ENCODE measurements around the gene MBD3L2B.

MBD3L2B gene

GRCh38 chr19:7010722-7011593 lies 10.3 kb downstream of the MBD3L2B start:
- no peak for DNase-seq (ENCODE audit: low read depth)

GRCh38 chr19:7007859-7008258 lies 13.4 kb downstream of the MBD3L2B start:
- no peak for DNase-seq (ENCODE audit: low read depth)

GRCh38 chr19:7006135-7006704 lies 15.0 kb downstream of the MBD3L2B start:
- no peak for DNase-seq (ENCODE audit: low read depth)

GRCh38 chr19:7004313-7004931 lies 16.8 kb downstream of the MBD3L2B start:
- DNase-seq (ENCODE audit: low read depth), result peak; percentile 66

- no peak for DNase-seq (ENCODE audit: low read depth)
Measured at GRCh38 chr19:7000816-7001215, 20.4 kb downstream of the MBD3L2B start.

- no peak for DNase-seq (ENCODE audit: low read depth)
Measured at GRCh38 chr19:7000333-7000732, 20.9 kb downstream of the MBD3L2B start.

- no peak for DNase-seq (ENCODE audit: low read depth)
Measured at GRCh38 chr19:6999933-7000332, 21.3 kb downstream of the MBD3L2B start.

- DNase-seq (ENCODE audit: low read depth), result peak; percentile 45
Measured at GRCh38 chr19:6997679-6998445, 23.4 kb downstream of the MBD3L2B start.

- DNase-seq (ENCODE audit: low read depth), result no peak
Measured at GRCh38 chr19:6996810-6997209, 24.4 kb downstream of the MBD3L2B start.

- no peak for DNase-seq (ENCODE audit: low read depth)
Measured at GRCh38 chr19:6995054-6995453, 26.2 kb downstream of the MBD3L2B start.

GRCh38 chr19:6988257-6988656 lies 33.0 kb downstream of the MBD3L2B start:
- no peak for DNase-seq (ENCODE audit: low read depth)

GRCh38 chr19:6987850-6988249 lies 33.4 kb downstream of the MBD3L2B start:
- no peak for DNase-seq (ENCODE audit: low read depth)

GRCh38 chr19:6983448-6983847 lies 37.8 kb downstream of the MBD3L2B start:
- no peak for DNase-seq (ENCODE audit: low read depth)

- DNase-seq (ENCODE audit: low read depth), result no peak
Measured at GRCh38 chr19:6979399-6979798, 41.8 kb downstream of the MBD3L2B start.

GRCh38 chr19:6976197-6976596 lies 45.0 kb downstream of the MBD3L2B start:
- no peak for DNase-seq (ENCODE audit: low read depth)

- peak; percentile 8 for DNase-seq (ENCODE audit: low read depth)
Measured at GRCh38 chr19:6971366-6971765, 49.9 kb downstream of the MBD3L2B start.

GRCh38 chr19:6970443-6970842 lies 50.8 kb downstream of the MBD3L2B start:
- DNase-seq (ENCODE audit: low read depth), result peak; percentile 5

GRCh38 chr19:6970021-6970420 lies 51.2 kb downstream of the MBD3L2B start:
- no peak for DNase-seq (ENCODE audit: low read depth)

GRCh38 chr19:6969490-6969889 lies 51.7 kb downstream of the MBD3L2B start:
- DNase-seq (ENCODE audit: low read depth), result no peak

Data from iris pigment epithelial cell (primary cell).